CD4-positive, alpha-beta T cell treated with Interleukin-17A for 4 hours (primary cell): Measurements from ENCODE around the gene CADM1.

Experiments
- DNase-seq: peaks from one replicate; pipeline ENCODE4 v3.0.0-alpha.2; 2020; ENCODE audit warnings: mixed read lengths

Gene CADM1

GRCh38 chr11:115133475-115134209 lies 370.6 kb downstream of the CADM1 start:
- no peak for DNase-seq

GRCh38 chr11:115132436-115133228 lies 371.6 kb downstream of the CADM1 start:
- DNase-seq, result no peak

- DNase-seq, result no peak
These were observed 374.5 kb downstream of the CADM1 start for GRCh38 chr11:115129473-115130289.

- no peak for DNase-seq
These were observed 376.0 kb downstream of the CADM1 start for GRCh38 chr11:115128226-115128625.

- no peak for DNase-seq
These were observed 376.4 kb downstream of the CADM1 start for GRCh38 chr11:115127790-115128189.

GRCh38 chr11:115126515-115127208 lies 377.6 kb downstream of the CADM1 start:
- DNase-seq, result no peak

GRCh38 chr11:115126092-115126491 lies 378.1 kb downstream of the CADM1 start:
- no peak for DNase-seq

GRCh38 chr11:115124786-115125185 lies 379.4 kb downstream of the CADM1 start:
- DNase-seq, result no peak

GRCh38 chr11:115123641-115124040 lies 380.6 kb downstream of the CADM1 start:
- DNase-seq, result no peak

GRCh38 chr11:115122274-115122673 lies 381.9 kb downstream of the CADM1 start:
- DNase-seq, result no peak
